ENCODE data around the gene SNX5. TPM values are rescaled to one million over a fixed set of nuclear protein-coding genes. Genes with fewer than 3 reads are reported as not detected.
A peak's percentile ranks its signal among the peaks of the same experiment; 100 is the strongest.

SNX5 gene
- total and polyA plus RNA-seq, 2 of the 13 experiments (the other 11 are each of a cell fraction or from before 2014, with no cell fraction given) = 664 to 1,040 TPM

DNA sequence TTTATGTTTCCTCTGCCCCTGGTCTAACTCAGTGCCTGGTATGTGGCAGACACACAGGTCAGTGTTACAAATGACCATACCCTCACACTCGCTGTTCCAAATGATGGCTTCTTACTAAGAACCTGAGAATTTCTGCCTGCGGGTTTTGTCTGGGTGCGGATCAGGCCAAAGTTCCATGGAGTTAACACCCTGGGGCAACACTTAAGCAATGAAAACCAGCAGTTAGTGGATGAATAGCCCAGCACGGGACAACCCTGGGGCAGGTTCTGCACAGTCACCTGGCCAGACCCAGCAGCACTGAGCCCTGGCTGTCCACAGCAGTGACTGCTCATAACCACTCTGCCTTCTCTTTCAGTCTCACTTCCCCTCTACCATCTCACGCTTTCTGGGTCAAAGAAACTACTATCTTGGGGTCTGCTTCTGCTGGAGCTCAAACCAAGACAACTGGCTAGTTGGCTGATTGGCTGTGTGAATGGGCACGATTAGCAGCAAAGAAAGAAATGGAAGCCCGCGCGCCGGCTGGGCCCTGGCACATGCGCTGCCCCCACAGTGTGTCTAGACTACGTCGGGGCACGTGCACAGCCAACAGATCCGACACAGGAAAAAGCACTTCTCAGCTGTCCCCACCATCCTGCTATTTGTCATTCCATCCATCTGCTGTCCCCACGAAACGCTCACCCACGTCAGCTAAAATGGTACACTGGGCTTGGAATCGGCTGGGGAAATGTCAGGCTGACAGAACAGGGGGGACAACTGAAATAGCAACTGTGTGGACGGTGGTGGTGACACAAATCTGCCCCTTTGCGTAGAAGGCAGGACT is 36.8 kb upstream of the SNX5 start (continued):
- TF ChIP-seq ZFYVE20 (CRISPR knock-in tag; IDR thresholded peaks at IDR 0.05; ENCODE audit: borderline replicate concordance, low read depth) (no peak), NFKBIZ (CRISPR knock-in tag; IDR thresholded peaks at IDR 0.05) (no peak), FOXA1 (IDR thresholded peaks at IDR 0.05) (no peak), FOXA1 (CRISPR knock-in tag; IDR thresholded peaks at IDR 0.05) (no peak), SIN3A (IDR thresholded peaks at IDR 0.05; ENCODE audit: borderline replicate concordance, low read depth, low read length) (no peak), NCOA1 (CRISPR knock-in tag; IDR thresholded peaks at IDR 0.05) (no peak), STAG1 (CRISPR knock-in tag; IDR thresholded peaks at IDR 0.05) (no peak), NFE2L1 (CRISPR knock-in tag; IDR thresholded peaks at IDR 0.05; ENCODE audit: borderline replicate concordance) (no peak), XBP1 (CRISPR knock-in tag; IDR thresholded peaks at IDR 0.05) (no peak), YY1 (IDR thresholded peaks at IDR 0.05; ENCODE audit: insufficient read depth, insufficient replicate concordance, low read depth, low read length) (no peak)
- TF ChIP-seq, protein P1, sequence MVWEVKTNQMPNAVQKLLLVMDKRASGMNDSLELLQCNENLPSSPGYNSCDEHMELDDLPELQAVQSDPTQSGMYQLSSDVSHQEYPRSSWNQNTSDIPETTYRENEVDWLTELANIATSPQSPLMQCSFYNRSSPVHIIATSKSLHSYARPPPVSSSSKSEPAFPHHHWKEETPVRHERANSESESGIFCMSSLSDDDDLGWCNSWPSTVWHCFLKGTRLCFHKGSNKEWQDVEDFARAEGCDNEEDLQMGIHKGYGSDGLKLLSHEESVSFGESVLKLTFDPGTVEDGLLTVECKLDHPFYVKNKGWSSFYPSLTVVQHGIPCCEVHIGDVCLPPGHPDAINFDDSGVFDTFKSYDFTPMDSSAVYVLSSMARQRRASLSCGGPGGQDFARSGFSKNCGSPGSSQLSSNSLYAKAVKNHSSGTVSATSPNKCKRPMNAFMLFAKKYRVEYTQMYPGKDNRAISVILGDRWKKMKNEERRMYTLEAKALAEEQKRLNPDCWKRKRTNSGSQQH (CRISPR knock-in tag; IDR thresholded peaks at IDR 0.05; ENCODE audit: low read depth) = no peak
- TF ChIP-seq, protein P2, sequence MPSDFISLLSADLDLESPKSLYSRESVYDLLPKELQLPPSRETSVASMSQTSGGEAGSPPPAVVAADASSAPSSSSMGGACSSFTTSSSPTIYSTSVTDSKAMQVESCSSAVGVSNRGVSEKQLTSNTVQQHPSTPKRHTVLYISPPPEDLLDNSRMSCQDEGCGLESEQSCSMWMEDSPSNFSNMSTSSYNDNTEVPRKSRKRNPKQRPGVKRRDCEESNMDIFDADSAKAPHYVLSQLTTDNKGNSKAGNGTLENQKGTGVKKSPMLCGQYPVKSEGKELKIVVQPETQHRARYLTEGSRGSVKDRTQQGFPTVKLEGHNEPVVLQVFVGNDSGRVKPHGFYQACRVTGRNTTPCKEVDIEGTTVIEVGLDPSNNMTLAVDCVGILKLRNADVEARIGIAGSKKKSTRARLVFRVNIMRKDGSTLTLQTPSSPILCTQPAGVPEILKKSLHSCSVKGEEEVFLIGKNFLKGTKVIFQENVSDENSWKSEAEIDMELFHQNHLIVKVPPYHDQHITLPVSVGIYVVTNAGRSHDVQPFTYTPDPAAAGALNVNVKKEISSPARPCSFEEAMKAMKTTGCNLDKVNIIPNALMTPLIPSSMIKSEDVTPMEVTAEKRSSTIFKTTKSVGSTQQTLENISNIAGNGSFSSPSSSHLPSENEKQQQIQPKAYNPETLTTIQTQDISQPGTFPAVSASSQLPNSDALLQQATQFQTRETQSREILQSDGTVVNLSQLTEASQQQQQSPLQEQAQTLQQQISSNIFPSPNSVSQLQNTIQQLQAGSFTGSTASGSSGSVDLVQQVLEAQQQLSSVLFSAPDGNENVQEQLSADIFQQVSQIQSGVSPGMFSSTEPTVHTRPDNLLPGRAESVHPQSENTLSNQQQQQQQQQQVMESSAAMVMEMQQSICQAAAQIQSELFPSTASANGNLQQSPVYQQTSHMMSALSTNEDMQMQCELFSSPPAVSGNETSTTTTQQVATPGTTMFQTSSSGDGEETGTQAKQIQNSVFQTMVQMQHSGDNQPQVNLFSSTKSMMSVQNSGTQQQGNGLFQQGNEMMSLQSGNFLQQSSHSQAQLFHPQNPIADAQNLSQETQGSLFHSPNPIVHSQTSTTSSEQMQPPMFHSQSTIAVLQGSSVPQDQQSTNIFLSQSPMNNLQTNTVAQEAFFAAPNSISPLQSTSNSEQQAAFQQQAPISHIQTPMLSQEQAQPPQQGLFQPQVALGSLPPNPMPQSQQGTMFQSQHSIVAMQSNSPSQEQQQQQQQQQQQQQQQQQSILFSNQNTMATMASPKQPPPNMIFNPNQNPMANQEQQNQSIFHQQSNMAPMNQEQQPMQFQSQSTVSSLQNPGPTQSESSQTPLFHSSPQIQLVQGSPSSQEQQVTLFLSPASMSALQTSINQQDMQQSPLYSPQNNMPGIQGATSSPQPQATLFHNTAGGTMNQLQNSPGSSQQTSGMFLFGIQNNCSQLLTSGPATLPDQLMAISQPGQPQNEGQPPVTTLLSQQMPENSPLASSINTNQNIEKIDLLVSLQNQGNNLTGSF (CRISPR knock-in tag; IDR thresholded peaks at IDR 0.05) = 0 out of 2 replicates have a peak, but pooled peaks have one; percentile 16
- TF ChIP-seq, protein P3, sequence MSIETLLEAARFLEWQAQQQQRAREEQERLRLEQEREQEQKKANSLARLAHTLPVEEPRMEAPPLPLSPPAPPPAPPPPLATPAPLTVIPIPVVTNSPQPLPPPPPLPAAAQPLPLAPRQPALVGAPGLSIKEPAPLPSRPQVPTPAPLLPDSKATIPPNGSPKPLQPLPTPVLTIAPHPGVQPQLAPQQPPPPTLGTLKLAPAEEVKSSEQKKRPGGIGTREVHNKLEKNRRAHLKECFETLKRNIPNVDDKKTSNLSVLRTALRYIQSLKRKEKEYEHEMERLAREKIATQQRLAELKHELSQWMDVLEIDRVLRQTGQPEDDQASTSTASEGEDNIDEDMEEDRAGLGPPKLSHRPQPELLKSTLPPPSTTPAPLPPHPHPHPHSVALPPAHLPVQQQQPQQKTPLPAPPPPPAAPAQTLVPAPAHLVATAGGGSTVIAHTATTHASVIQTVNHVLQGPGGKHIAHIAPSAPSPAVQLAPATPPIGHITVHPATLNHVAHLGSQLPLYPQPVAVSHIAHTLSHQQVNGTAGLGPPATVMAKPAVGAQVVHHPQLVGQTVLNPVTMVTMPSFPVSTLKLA (IDR thresholded peaks at IDR 0.05) = peak; percentile 6; the same call in 1 of the 2 replicates
- TF ChIP-seq, protein P4, sequence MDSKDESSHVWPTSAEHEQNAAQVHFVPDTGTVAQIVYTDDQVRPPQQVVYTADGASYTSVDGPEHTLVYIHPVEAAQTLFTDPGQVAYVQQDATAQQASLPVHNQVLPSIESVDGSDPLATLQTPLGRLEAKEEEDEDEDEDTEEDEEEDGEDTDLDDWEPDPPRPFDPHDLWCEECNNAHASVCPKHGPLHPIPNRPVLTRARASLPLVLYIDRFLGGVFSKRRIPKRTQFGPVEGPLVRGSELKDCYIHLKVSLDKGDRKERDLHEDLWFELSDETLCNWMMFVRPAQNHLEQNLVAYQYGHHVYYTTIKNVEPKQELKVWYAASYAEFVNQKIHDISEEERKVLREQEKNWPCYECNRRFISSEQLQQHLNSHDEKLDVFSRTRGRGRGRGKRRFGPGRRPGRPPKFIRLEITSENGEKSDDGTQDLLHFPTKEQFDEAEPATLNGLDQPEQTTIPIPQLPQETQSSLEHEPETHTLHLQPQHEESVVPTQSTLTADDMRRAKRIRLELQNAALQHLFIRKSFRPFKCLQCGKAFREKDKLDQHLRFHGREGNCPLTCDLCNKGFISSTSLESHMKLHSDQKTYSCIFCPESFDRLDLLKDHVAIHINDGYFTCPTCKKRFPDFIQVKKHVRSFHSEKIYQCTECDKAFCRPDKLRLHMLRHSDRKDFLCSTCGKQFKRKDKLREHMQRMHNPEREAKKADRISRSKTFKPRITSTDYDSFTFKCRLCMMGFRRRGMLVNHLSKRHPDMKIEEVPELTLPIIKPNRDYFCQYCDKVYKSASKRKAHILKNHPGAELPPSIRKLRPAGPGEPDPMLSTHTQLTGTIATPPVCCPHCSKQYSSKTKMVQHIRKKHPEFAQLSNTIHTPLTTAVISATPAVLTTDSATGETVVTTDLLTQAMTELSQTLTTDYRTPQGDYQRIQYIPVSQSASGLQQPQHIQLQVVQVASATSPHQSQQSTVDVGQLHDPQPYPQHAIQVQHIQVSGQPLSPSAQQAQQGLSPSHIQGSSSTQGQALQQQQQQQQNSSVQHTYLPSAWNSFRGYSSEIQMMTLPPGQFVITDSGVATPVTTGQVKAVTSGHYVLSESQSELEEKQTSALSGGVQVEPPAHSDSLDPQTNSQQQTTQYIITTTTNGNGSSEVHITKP (CRISPR knock-in tag; IDR thresholded peaks at IDR 0.05; ENCODE audit: low read depth) = no peak
